GM19099 (cell line): ENCODE data around the gene RPH3AL.

Experiments
- POLR2A ChIP-seq: IDR thresholded peaks from 3 replicates; pipeline ENCODE4 v1.6.1; 2011; ENCODE audit warnings: low read depth; ENCODE audit not compliant: insufficient read length; ENCODE audit errors: extremely low read depth

The RPH3AL gene

DNA sequence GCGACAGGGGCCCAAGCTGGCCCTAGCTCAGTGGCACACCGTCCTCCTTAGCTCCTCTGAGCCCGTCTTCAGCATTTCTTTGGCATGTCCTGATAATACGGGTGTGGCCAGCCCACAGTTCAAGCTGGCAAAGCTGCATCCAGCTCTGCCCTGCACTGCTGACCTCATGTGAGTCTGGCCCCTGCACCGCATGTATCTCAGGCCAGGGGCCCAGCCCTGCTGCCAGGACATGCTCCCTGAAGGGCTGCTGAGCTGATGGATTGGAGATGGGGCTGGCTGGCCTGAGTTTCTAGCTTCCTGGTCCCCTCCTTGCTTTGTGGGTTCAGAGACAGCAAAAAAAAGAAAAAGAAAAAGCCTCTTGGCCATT is 173.6 kb downstream of the RPH3AL start:
- no peak for TF ChIP-seq POLR2A

DNA sequence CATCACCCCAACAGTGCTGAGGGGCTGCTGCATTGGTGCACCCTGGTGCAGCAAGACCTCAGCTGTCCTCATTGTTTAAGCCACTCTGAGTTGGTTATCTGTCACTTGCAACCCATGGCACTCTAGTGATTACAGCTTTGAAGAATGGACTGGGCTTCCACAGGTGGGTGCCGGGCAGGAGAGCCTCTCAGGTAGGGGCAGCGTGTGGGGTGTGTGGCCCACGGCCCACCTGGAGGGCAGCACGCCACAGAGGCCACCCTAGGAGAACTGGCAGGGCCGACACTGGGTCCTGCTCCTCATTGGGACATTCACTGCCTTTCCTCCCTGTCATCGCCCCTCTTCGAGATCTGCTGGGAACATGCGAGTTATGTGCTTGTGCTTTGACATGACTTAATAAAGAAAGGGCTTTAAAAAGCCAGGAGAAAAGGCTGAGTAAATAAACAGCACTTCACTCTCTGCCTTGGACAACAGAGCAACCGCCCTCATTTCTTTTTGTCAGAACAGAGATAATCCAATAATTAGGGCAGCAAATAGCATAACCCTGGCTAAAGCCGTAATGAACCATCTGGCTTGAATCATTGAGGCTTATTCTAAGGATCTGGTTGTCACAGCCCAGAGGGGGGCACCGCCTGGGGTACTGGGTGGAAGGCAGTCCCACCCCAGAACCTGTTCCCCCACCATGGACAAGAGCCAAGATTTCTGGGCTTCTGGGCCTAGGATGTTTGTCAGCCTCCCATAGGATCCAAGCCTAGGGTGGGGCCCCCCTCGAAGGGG is 174.1 kb downstream of the RPH3AL start:
- no peak for TF ChIP-seq POLR2A

DNA sequence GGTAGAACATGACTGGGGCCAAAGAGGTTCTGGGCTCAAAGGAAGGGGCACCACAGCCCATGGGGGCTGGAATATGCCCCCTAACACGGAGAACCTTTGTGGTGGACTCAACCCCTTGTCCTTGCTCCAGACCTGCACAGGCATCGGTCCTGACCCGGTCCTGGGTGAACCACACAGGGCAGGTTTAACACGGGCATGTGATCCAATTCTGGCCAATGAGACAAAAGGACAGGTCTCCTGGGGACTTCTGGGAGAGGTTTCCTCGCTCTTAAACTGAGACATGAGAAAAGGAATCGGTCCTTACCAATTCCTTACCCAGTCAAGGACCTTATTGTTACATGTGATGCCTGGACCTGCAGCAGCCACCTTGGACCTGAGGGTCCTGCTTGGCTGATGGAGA is 174.8 kb downstream of the RPH3AL start:
- TF ChIP-seq POLR2A = no peak

DNA sequence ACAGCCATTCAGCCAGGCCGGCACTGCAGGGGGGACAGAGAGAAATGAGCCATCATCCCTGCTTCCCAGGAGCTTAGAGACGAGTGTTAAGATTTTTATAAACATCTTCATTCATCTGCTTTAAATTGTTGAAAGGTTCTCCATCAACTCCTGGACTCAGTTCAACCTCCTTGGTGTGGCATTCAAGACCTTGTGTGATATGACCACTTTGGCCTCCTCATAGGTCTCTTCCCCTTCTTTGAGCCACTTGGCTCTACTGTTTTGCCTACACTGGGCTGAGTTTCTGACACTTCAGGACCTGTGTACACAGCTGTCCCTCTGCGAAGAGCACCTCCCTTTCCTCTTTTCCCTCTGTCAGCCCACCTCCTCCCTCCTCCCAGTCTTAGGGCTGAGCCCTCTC is 175.5 kb downstream of the RPH3AL start:
- no peak for TF ChIP-seq POLR2A

DNA sequence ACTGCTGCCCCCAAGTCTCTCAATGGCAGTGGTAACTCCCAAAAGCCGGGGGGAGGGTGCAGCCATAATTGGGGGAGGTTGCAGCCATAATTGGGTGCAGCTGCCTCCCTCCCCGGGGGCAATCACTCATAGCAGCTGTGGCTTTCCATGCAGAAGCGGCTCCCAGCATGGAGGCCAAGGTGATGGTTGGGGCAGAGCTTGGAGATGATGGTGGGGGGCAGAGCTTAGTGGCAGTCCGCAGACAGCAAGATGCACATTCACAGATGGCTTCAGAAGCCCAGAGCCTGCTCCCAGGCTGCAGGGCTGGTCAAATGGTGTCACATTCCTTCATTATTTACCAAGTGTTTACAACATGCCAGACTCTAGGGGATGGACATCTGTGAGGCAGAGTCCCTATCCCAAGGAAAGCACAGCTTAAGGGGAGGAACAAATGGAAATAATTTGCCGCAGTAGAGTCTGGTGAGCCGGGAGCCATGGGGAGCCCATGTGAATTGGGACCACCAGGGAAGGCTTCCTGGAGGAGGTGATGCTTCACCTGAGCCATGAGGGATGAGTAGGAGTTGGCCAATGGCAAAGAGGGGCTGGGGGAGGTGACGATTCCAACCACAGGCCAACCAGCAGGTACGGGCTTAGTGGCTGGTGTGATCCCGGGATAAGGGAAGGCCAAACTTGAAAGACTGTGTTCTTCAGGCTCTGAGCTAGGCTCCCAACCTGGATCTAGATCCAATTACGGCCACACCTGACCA is 179.3 kb downstream of the RPH3AL start:
- no peak for TF ChIP-seq POLR2A

DNA sequence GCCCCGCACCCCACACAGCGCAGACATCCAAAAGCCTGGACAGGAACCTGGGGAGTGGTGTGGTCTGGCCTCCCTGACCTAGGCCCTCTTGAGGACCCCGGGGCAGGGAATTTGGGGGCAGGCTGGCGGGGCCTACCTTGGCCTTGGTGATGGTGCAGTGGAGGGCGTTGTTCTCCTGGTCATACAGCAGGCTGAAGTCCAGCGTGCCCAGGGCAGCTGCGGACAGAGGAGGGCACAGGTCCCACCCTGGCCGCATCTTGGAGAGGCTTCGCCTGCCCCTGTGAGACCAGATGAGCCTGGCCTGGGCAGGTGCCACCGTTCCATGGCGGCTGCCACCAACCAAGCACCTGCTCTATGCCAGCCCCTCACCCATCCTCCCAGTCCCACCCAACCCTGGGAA is 180.2 kb downstream of the RPH3AL start:
- no peak for TF ChIP-seq POLR2A

DNA sequence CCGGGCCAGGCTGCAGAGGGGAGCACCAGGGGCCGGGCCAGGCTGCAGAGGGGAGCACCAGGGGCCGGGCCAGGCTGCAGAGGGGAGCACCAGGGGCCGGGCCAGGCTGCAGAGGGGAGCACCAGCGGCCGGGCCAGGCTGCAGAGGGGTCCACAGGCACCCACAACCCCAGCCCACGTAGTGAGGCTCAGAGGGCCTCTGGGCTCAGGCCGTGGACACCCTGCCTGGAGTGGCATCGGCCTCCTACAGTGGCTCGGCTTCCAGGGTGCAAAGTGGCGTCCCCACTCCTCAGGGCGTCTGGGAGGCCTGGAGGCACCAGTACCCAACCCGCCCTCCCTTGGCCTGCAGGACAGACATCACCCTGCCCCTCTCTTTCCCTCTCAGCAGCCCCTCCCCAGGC is 180.7 kb downstream of the RPH3AL start:
- TF ChIP-seq POLR2A = no peak

DNA sequence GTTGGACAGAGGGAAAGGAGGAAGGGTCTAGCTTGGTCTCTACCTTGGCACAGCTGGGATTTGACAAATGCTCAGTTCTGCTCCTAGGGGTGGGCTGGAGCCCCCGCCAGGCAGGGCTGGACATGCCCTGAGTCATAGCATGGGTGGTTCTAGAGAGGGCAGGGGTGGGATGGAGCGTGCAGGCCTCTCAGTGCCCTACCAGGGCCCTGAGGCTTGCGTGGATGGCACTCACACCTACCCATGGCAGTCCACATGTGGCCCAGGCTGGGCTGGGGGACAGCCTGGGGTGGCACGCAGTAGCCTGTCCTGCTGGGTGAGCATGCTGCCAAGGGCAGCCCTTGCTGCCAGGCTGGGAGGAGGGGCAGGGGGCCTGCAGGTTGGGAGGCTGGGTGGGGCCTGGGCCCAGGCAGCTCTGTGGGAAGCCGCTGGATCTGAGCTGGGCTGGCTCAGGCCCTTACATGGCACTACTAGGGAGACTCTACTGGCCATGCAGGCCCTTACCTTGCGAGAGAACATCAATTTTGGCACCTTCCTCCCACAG is 182.4 kb downstream of the RPH3AL start:
- no peak for TF ChIP-seq POLR2A

DNA sequence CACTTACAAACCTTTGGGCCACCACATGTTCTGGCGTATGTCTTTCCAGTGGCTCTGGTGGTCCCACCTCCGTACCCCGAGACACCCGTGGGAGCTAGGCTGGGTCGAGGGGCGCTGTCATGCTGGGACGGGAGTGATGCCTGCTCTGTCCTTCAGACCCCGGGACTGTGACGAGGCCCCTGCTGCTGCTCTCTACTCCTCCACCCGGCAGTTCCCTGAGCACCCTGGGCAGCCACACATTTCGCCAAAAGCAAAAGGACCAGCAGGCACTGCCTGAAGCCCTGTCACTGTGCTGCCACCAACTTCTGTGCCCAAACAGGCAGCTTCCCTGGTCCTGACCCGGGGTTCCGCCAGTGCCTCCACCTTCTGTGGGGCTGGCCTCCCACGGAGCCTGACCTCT is 186.7 kb downstream of the RPH3AL start:
- TF ChIP-seq POLR2A = no peak

DNA sequence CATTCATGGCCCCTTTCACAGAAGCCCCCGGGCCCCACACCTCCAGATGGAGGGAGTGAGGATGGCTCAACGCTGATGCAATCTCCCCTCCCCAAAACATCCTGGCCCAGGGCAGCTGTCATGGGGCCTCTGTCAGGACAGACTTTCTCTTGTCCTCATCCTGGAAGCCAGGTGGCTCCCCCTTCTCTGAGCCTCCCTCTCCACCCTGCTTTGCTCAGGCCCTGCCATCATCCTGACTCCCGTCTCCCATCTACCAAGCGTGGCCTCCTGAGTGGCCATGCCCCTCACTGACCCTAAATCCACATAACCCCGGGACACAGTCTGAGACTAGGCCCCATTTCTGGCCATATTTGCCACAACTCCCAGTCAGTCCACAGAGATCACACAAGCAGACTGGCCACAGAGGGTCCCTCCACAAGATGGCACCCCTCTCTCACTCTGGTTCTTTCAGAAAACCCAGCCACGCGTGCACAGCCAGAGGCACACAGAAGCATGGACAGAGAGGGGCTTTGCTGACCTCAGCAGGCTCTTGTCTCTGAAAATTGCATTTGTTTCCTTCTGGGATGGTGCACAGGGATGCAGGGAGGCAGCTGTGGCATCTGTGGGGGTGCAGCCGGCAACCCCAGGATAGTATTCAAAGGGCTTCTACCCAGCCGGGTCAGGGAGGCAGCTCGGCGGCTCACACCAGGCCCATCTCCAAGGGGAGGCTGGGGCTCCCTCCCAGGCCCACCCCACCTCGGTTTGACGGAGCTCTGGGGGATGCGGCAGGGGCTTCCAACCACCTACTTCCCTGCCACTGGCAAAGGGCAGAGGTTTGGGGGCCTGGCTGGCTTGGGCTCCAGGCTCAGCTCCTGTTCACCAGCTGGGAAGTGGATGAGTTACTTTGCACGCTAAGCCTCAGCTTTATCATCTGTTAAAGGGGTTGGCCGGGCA is 188.0 kb downstream of the RPH3AL start:
- no peak for TF ChIP-seq POLR2A

DNA sequence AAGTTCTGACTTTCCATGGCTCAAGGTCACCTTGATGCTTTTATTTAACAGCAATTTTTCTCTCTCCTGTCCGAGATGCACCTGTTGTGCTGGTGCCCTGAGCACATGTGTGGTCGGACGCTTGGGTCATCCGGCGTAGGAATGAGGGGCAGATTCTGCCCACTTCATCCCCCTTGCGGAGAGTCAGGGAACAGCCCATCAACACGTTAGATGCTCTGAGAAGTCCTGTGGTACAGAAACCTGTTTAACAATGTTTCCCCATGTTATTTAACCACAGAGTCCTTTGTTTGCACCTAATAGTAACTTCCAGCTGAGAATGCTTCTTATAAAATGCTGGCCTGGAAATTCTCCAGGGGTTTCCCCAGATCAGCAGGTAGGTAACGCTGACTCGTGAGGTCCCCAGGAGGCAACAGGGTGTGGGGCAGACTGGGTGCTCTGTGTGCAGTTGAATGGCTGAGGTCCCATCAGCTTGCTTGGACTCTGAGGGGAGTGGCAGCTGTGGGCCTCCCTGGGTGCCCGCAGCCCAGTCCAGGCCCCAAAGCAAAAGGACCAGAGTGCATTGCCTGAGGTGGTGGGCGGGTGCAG is 189.0 kb downstream of the RPH3AL start:
- no peak for TF ChIP-seq POLR2A

DNA sequence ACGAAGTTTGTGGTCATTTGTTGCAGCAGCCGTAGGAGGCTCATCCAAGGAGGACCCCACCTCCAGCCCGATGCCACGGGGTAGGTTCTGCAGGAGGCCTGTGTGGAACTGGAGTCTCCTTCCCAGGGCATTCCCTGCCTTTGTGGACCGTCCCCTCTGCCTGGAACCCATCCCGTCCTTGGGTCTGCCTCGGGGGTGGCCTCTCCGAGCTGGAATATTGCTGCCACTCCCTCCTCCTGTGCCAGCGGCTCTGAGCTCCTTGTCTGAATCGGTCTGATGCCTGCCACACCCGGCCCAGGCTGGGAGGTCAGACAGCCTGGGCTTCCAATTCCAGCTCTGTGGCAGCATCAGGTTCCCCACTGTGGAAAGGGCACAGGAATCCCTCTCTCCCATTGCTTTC is 189.9 kb downstream of the RPH3AL start:
- TF ChIP-seq POLR2A = no peak
